Keratinocyte (primary cell): ENCODE results near the gene CERS1.

Source experiments
- EZH2 ChIP-seq: IDR thresholded peaks from one replicate; pipeline ENCODE4 v1.6.1; 2012; ENCODE audit warnings: inconsistent platforms, mild to moderate bottlenecking, low read length, moderate library complexity
- TF ChIP-seq, protein P1 (sequence below), 3 experiments: IDR thresholded peaks in 1 of 3; conservative IDR thresholded peaks in 1 of 3; optimal IDR thresholded peaks in 1 of 3; 2 replicates in 2 of 3; 3 replicates in 1 of 3; pipeline versions ENCODE3 to v1.5.1; 2011; ENCODE audit warnings: low read length in 3 of 3, mild to moderate bottlenecking in 3 of 3, moderate library complexity in 2 of 3, control low read depth in 1 of 3, inconsistent platforms in 1 of 3; ENCODE audit not compliant: insufficient read depth in 2 of 3; ENCODE audit errors: extremely low read depth in 1 of 3

DNA sequence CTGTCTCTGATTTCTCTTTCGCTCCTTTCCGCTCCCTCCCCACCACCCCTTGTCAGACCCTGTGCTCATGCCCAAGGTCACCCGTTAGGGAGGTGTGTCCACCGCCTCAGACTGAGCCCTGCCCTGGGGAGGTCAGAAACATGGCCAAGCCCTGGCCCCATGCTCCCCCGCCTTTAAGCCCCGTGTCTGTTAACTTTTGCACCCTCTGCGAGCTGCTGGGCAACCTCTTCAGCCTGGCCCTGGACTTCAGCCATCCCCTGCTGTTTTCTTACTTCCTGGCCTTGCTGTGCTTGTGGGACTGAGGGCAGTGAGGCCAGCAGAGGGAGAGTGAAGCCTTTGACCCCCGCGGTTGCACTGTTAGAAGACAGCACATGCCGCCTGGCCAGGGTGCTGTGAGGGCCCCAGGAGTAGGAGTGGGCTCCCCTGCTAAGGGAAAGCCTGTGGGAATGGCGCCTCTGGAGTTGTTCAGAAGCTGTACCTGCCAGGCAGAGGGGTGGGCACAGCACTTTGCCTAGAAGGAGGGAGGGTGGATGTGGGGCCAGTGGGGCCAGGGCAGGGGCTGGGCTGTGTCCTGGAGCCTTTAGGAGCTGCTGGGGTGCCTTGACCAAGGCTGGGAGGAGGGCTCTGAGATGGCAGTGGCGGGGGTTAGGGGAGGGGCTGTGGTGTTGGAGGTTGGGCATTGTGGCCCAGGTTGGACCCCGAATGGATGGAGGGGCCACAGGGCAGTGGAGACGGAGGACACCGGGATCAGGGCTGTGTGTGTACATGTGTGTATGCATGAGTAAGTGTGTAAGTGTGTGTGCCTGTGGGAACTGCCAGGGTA lies 56.3 kb downstream of the CERS1 start:
- TF ChIP-seq, protein P1, sequence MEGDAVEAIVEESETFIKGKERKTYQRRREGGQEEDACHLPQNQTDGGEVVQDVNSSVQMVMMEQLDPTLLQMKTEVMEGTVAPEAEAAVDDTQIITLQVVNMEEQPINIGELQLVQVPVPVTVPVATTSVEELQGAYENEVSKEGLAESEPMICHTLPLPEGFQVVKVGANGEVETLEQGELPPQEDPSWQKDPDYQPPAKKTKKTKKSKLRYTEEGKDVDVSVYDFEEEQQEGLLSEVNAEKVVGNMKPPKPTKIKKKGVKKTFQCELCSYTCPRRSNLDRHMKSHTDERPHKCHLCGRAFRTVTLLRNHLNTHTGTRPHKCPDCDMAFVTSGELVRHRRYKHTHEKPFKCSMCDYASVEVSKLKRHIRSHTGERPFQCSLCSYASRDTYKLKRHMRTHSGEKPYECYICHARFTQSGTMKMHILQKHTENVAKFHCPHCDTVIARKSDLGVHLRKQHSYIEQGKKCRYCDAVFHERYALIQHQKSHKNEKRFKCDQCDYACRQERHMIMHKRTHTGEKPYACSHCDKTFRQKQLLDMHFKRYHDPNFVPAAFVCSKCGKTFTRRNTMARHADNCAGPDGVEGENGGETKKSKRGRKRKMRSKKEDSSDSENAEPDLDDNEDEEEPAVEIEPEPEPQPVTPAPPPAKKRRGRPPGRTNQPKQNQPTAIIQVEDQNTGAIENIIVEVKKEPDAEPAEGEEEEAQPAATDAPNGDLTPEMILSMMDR (optimal IDR thresholded peaks at IDR 0.05 in 1 of 3, IDR thresholded peaks at IDR 0.05 in 1 of 3, conservative IDR thresholded peaks at IDR 0.05 in 1 of 3; ENCODE audit: extremely low read depth in 1 of 3, insufficient read depth in 2 of 3, low read length in 3 of 3) = no peak
- TF ChIP-seq EZH2 = no peak
